HUES48 (cell line): ENCODE measurements around the gene IFNA2.
"Not testable (repeated sequence)": the region's sequence is repeated elsewhere in the genome, so short reads cannot be mapped to it uniquely, and the experiment has no call there.

ENCODE experiments used
- H3K27ac ChIP-seq: one replicate; pipeline ENCODE4 v1.7.0; 2013; ENCODE audit warnings: low read depth, low read length, inconsistent platforms
- H3K27me3 ChIP-seq: 2 replicates; pipeline ENCODE4 v1.6.1; 2013; ENCODE audit warnings: mild to moderate bottlenecking, low read length; ENCODE audit not compliant: control insufficient read depth, insufficient read depth
- H3K36me3 ChIP-seq: 2 replicates; pipeline ENCODE4 v1.6.1; 2013; ENCODE audit warnings: low read length; ENCODE audit not compliant: control insufficient read depth, insufficient read depth
- H3K4me1 ChIP-seq: 2 replicates; pipeline ENCODE4 v1.6.1; 2013; ENCODE audit warnings: mild to moderate bottlenecking, low read length; ENCODE audit not compliant: control insufficient read depth, insufficient read depth
- H3K4me3 ChIP-seq: 2 replicates; pipeline ENCODE4 v1.5.1; 2013; ENCODE audit warnings: mild to moderate bottlenecking, low read depth, low read length
- H3K9ac ChIP-seq: 2 replicates; pipeline ENCODE4 v1.6.1; 2013; ENCODE audit warnings: mild to moderate bottlenecking, low read depth, low read length, moderate library complexity
- H3K9me3 ChIP-seq: 2 replicates; pipeline ENCODE4 v1.6.1; 2013; ENCODE audit warnings: low read length; ENCODE audit not compliant: control insufficient read depth, insufficient read depth

Gene IFNA2

DNA sequence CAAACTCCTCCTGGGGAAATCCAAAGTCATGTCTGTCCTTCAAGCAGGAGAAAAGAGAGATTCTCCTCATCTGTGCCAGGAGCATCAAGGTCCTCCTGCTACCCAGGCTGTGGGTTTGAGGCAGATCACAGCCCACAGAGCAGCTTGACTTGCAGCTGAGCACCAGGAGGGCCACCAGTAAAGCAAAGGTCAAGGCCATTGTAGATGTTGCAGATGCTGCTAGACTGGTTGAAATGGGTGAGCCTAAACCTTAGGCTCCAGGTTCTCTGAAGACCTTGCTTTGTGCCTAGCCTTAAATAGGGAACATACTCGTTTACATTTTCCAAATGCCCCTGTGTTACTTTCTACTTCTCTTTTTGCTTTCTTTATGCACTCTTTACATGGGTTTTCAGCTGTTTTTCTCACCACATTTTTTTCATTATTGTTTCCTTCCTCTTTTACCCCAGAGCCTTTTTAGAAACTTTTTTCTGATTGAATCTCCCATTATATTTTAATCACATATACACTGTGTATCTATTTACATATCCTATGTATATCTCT, at the start of gene IFNA2:
Gene IFNA2 (minus strand): TSS at position 268 of the 540 bp plus-strand sequence. CDS start 69 bp downstream, at position 199.
- Histone ChIP-seq H3K36me3 (no peaks in the 10 kb centered on the region), H3K4me1 (peaks cover 12% of the 10 kb centered on the region; the same call in 1 of the 2 replicates), H3K27me3 (no peaks in the 10 kb centered on the region), H3K4me3 (no peak within 1 kb of the TSS), H3K9ac (no peak within 1 kb of the TSS), H3K9me3 (no peaks in the 10 kb centered on the region), H3K27ac (no peak within 1 kb of the TSS)

DNA sequence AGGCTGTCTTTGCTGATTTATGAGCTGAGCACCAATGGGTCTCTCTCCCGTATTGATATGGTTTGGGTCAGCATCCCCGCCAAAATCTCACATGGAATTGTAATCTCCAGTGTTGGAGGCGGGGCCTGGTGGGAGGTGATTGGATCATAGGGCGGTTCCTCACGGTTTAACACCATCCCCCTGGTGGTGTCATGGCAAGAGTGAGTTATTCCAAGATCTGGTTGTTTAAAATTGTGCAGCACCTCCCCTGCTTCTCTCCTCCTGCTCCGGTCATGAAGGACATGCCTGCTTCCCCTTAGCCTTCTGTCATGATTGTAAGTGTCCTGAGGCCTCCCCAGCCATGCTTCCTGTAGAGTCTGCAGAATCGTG, 49.8 kb upstream of the IFNA2 start:
- not testable (repeated sequence) for H3K4me1 ChIP-seq, H3K27me3 ChIP-seq, H3K9me3 ChIP-seq, H3K4me3 ChIP-seq, H3K9ac ChIP-seq, H3K36me3 ChIP-seq, H3K27ac ChIP-seq

DNA sequence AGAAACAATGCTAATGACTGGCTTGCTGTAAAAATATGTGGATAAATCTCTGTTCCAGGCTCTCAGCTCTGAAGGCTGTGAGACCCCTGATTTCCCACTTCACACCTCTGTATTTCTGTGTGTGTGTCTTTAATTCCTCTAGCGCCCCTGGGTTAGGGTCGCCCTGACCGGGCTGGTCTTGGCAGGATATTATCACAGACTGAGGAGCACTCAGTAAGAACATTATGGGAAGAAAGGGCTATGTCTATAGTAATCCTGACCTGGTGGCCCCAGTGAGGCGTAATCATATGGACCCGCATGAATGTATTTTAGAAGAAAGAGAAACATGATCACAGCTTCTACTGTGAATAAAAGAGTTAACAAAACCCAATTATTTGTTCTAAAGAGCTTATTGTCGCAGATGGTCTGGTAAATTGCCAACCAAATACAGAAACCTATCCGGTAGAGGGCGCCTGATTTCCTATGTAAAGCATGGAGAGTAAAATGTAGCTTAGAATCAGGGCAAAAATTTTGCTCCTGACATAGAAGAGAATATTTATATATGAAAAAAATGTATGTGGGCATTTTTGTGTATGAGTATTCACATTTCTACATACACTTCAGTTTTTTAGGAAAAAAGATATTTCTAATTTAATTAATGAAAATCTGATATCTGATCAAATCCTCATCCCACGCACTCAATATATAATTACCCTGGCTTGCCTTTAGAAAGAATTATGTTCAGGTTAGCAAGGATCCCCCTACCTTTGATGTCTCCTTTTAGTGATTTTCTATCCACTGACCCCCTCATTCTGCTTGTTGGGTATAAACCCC, 49.2 kb upstream of the IFNA2 start:
- Histone ChIP-seq H3K27me3 (no peaks in the 10 kb centered on the region), H3K4me1 (peaks cover 3% of the 10 kb centered on the region; the same call in 1 of the 2 replicates), H3K27ac (no peak overlapping the region), H3K36me3 (no peaks in the 10 kb centered on the region), H3K9ac (no peak overlapping the region), H3K4me3 (no peak overlapping the region), H3K9me3 (no peaks in the 10 kb centered on the region)

DNA sequence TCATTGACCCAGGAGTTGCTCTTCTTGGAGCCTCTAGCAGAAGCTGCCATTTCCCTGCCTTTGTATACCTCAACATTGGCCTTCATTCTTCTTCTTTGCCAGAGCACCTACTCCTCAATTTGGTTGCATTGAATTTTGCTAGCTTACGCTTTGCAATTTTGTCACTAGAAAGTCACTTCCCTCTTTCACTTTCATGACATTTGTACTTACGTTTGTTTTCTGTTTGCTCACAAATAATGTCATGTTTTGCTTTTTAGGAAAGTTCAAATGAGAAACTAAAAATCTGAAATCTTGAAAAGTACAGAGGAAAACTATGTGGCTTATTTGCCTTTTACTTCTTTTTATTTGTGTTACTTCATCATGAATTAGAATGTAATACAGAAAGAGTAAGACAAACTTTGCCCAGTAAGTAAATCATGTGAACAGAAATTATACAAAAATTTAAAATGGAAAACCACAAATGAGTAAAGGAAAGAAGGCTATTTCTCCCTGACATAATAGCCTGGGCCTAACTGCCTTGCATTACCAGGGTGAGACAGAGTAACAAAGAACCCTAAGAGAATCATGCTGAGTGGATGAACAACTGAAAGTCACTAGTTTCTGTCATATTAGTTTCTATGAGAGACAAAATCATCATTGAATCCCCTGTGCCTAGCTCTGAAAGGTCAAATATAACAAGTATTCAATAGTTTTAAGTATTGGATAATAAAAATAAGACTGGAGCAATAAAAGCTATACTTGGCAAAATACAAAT, 47.7 kb upstream of the IFNA2 start:
- H3K4me3 ChIP-seq = no peak overlapping the region
- no peak overlapping the region for H3K27ac ChIP-seq
- no peak overlapping the region for H3K9ac ChIP-seq
- no peaks in the 10 kb centered on the region for H3K36me3 ChIP-seq
- H3K4me1 ChIP-seq = peaks cover 19% of the 10 kb centered on the region
- no peaks in the 10 kb centered on the region for H3K9me3 ChIP-seq
- H3K27me3 ChIP-seq = no peaks in the 10 kb centered on the region

DNA sequence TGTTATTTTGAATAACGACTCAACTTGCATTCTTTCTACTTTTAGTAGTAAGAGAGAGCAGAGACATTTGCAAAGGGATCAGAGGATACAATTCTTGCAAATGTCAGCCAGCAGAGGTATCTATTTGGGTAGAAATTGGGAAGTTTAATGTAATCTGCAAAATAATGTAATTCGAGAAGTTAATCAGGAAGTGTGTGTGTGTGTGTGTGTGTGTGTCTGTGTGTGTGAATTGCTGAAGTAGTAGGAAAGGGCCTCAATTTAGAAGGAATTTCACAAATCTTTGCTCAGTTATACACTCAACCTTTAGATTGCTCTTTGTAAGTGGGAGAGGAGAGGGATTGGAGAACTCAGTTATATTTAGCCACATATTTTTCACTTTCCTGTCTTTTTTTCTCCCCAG, 44.0 kb upstream of the IFNA2 start:
- Histone ChIP-seq H3K9ac (no peak overlapping the region), H3K4me3 (no peak overlapping the region), H3K27ac (no peak overlapping the region), H3K36me3 (no peaks in the 10 kb centered on the region), H3K27me3 (no peaks in the 10 kb centered on the region), H3K4me1 (peaks cover 21% of the 10 kb centered on the region), H3K9me3 (no peaks in the 10 kb centered on the region)

DNA sequence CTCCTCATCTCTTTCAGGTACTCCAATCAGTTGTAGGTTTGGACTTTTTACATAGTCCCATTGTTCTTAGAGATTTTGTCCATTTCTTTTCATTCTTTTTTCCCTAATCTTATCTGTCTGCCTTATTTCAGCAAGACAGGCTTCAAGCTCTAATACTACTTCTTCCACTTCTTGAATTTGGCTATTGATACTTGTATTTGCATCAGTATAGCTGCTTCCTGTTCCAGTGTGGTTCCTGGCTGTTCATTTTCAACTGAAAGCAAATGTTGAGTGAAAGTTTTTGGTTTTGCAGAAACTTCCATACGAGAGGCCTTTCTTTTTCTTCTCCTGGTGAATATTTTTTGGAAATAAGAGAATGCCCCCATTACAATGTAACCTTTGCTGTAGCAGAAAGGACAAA, 43.0 kb upstream of the IFNA2 start:
- Histone ChIP-seq H3K36me3 (no peaks in the 10 kb centered on the region), H3K4me3 (no peak overlapping the region), H3K9me3 (no peaks in the 10 kb centered on the region), H3K27me3 (no peaks in the 10 kb centered on the region), H3K4me1 (peaks cover 21% of the 10 kb centered on the region), H3K27ac (no peak overlapping the region), H3K9ac (no peak overlapping the region)

DNA sequence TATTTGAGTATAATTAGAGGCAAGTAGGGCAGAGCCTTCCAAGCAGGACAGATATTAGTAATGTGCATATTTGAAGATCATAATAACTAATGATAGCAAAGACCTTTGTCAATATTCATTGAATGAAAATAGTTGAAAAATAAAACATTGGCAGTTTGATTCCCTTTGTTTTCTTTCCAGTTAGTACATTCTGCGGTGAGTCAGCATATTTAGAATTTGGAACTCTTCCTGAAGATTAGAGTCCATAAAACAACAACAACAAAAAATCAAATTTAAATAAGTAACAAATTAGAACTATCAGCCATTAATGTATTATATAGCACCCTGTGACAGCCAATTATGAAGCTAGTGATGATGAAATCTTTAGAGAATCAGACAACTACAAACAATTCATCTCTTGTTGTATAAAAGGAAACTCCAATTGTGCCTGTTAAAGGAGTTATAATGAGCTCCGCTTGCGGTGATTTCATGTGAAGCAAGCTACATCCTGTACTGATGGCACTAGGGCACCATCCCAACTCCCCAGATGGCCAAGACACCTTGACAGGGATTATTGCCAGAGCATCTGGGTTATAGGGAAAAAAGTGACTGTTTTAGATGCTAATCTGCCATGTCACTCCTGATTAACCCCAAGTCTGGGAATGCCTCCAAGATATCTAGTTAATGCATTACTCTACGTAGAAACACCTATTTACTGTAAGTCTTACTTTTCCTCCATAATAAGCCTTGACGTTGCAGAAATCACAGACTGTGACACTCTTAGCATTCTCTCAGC, 30.5 kb upstream of the IFNA2 start:
- no peak overlapping the region for H3K4me3 ChIP-seq
- H3K9ac ChIP-seq = no peak overlapping the region
- H3K27ac ChIP-seq = no peak overlapping the region
- H3K9me3 ChIP-seq = no peaks in the 10 kb centered on the region
- no peaks in the 10 kb centered on the region for H3K27me3 ChIP-seq
- no peaks in the 10 kb centered on the region for H3K36me3 ChIP-seq
- no peaks in the 10 kb centered on the region for H3K4me1 ChIP-seq

DNA sequence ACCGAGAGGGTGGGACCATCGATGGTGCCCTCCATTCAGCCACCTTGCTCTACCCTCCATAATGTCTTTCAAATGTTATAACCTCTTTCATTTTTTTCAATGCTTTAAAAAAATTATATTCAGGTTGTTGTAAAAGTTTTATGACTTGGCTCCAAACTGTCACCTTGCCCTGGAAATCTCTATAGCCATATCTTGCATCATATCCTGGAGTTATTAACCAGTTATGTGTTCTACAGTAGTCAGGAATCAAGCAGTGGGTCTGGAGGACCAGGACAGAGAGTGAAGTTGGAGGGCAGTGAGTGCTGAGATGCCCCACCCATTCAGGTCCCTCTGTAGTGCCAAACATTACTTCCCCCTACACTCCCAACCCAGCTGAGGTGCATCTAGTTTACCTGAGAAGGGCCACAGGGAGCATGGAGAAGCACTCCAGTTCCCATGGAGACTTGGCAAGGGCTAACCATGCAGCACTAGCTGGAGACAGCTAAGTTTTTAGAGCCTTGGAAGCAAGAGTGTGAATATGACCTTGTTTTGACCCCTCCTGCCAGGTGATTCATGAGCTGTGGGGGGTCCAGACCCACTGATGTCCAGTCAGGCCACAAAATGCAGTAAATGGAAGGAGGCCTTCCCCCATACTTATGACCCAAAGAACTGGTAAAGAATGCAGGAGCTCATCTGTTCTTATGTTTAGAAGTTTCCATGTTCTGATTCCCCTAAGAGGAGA, 29.2 kb upstream of the IFNA2 start:
- no peak overlapping the region for H3K27ac ChIP-seq

DNA sequence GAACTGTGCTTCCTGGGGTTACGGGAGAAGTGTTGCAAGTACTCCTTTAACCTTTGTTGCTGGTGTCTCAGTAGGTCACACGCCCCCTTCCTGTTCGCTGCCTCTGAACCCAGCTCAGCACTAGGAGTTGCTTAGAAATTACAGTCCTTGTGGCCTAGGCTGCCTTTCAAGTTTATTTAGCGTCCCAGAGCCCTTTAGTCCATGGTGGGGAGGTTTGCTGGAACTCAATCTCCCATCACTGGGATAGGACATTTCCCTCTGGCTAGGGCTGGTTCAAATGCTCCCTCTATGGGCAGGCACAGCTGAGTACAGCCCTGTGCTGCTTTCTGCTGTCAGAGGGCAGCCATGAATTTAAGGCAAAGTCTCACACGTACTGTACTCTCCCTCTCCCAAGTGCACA, 28.4 kb upstream of the IFNA2 start:
- H3K36me3 ChIP-seq = no peaks in the 10 kb centered on the region
- no peak overlapping the region for H3K9ac ChIP-seq
- H3K4me3 ChIP-seq = no peak overlapping the region
- H3K4me1 ChIP-seq = no peaks in the 10 kb centered on the region
- no peak overlapping the region for H3K27ac ChIP-seq
- no peaks in the 10 kb centered on the region for H3K9me3 ChIP-seq
- H3K27me3 ChIP-seq = no peaks in the 10 kb centered on the region

More for the DNA sequence above, 29.2 kb upstream of the IFNA2 start:
- Histone ChIP-seq H3K9ac (no peak overlapping the region), H3K36me3 (no peaks in the 10 kb centered on the region), H3K27me3 (no peaks in the 10 kb centered on the region), H3K9me3 (no peaks in the 10 kb centered on the region), H3K4me1 (no peaks in the 10 kb centered on the region), H3K4me3 (no peak overlapping the region)

DNA sequence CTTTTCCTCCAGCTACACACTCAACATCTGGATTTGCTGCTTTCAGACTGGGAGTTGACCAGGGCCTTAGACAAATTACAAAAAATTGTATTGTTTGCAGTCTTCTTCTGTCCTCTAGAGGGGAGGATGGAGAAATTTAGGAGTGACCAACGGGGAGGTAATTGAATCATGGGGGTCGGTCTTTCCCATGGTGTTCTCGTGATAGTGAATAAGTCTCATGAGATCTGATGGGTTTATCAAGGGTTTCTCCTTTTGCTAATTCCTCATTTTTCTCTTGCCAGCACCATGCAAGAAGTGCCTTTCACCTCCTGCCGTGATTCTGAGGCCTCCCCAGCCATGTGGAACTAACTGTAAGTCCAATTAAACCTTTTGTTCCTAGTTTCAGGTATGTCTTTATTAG, 28.0 kb upstream of the IFNA2 start:
- no peaks in the 10 kb centered on the region for H3K9me3 ChIP-seq
- H3K4me3 ChIP-seq = no peak overlapping the region
- H3K9ac ChIP-seq = no peak overlapping the region
- H3K4me1 ChIP-seq = no peaks in the 10 kb centered on the region
- no peak overlapping the region for H3K27ac ChIP-seq
- no peaks in the 10 kb centered on the region for H3K27me3 ChIP-seq
- H3K36me3 ChIP-seq = no peaks in the 10 kb centered on the region
